Glutamatergic neuron (in vitro differentiated cells): ENCODE measurements around the gene UNCX. TPM values are rescaled to one million over a fixed set of nuclear protein-coding genes. Genes with fewer than 3 reads are reported as not detected.

ENCODE experiments used
- DNase-seq: peaks from one replicate; pipeline ENCODE4 v3.0.0; 2022
- H3K27ac Mint-ChIP-seq: one replicate; pipeline ENCODE4 v1.8.0; 2020; ENCODE audit warnings: mild to moderate bottlenecking, mixed read lengths, inconsistent platforms; ENCODE audit not compliant: unreplicated experiment
- H3K27me3 Mint-ChIP-seq: one replicate; pipeline ENCODE4 v1.8.0; 2020; ENCODE audit warnings: mild to moderate bottlenecking, moderate library complexity, mixed read lengths, inconsistent platforms; ENCODE audit not compliant: unreplicated experiment
- H3K36me3 Mint-ChIP-seq: one replicate; pipeline ENCODE4 v1.8.0; 2020; ENCODE audit warnings: mild to moderate bottlenecking, mixed read lengths, inconsistent platforms; ENCODE audit not compliant: unreplicated experiment
- H3K4me1 Mint-ChIP-seq: one replicate; pipeline ENCODE4 v1.8.0; 2020; ENCODE audit warnings: mild to moderate bottlenecking, low read depth, mixed read lengths, inconsistent platforms; ENCODE audit not compliant: unreplicated experiment
- H3K4me3 Mint-ChIP-seq: one replicate; pipeline ENCODE4 v1.8.0; 2020; ENCODE audit warnings: mild to moderate bottlenecking, mixed read lengths, inconsistent platforms; ENCODE audit not compliant: unreplicated experiment
- H3K9me3 Mint-ChIP-seq: one replicate; pipeline ENCODE4 v1.8.0; 2020; ENCODE audit warnings: mild to moderate bottlenecking, moderate library complexity, mixed read lengths, inconsistent platforms; ENCODE audit not compliant: unreplicated experiment
- CTCF ChIP-seq: fragments of 200-600 bp; sonication (generic); IDR thresholded peaks from one replicate; pipeline ENCODE4 v1.5.0; 2021; ENCODE audit not compliant: partially characterized antibody, unreplicated experiment
- total RNA-seq: library from RNA; stranded (reverse); fragmentation: NEBNext Ultra II Directional; extraction: Animal tissue kit (Norgen Biotek cat#: 25700); gene quantifications from one replicate; pipeline ENCODE4 v1.2.1, GENCODE V29; 2021; ENCODE audit not compliant: unreplicated experiment

UNCX gene
- total RNA-seq, 1 donor from 2014 or later = 106 TPM

GRCh38 chr7:1249731-1250130 is 17.1 kb downstream of the UNCX start:
- H3K9me3 Mint-ChIP-seq = peaks cover 8% of the 10 kb centered on the region
- peak; percentile 49 for DNase-seq
- no peak for TF ChIP-seq CTCF
- H3K27me3 Mint-ChIP-seq = peaks cover 10% of the 10 kb centered on the region
- H3K4me1 Mint-ChIP-seq = peaks cover 35% of the 10 kb centered on the region
- no peak overlapping the region for H3K4me3 Mint-ChIP-seq
- no peaks in the 10 kb centered on the region for H3K36me3 Mint-ChIP-seq
- no peak overlapping the region for H3K27ac Mint-ChIP-seq

- Mint-ChIP-seq H3K4me1 (peaks cover 28% of the 10 kb centered on the region), H3K27me3 (peaks cover 6% of the 10 kb centered on the region), H3K27ac (peak overlapping the region; percentile 22), H3K4me3 (no peak overlapping the region), H3K9me3 (peaks cover 8% of the 10 kb centered on the region), H3K36me3 (no peaks in the 10 kb centered on the region)
- peak; percentile 9 for DNase-seq
- TF ChIP-seq CTCF = no peak
Observed at GRCh38 chr7:1250901-1251300, 18.2 kb downstream of the UNCX start.

GRCh38 chr7:1251796-1252539 is 19.3 kb downstream of the UNCX start:
- peak; percentile 31 for DNase-seq
- Mint-ChIP-seq H3K4me1 (peaks cover 26% of the 10 kb centered on the region), H3K27ac (peak overlapping the region; percentile 48), H3K4me3 (no peak overlapping the region), H3K27me3 (peaks cover 3% of the 10 kb centered on the region), H3K9me3 (peaks cover 8% of the 10 kb centered on the region), H3K36me3 (no peaks in the 10 kb centered on the region)
- no peak for TF ChIP-seq CTCF

DNA sequence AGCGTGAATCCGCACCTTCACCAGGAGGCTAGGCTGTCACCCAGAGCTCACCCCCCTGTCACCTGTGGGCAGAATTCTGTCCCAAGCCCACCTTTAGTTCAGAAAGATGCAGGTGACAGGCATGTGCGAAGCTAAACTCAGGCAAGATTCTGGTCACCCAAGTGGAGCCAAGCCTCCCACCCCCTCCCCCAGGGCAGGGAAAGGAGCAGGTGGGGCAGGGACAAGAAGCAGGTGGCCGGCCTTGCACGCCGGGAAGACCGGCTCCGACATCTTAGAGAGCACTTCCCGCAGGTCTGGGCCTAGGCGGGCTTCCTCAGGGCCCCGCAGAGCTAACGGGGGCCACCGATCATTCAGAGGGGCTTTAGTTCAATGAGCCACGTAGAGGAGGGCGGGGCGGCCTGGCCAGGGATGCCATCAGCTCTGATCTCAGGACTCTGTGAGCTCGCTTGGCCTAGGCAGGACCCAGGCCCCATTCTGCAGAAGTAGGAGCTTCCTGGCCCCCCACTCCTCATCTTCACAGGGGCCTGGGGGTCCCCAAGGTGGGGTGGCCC is 19.9 kb downstream of the UNCX start:
- peak overlapping the region; percentile 48 for H3K27ac Mint-ChIP-seq
- no peak for TF ChIP-seq CTCF
- no peaks in the 10 kb centered on the region for H3K36me3 Mint-ChIP-seq
- no peak overlapping the region for H3K4me3 Mint-ChIP-seq
- peaks cover 3% of the 10 kb centered on the region for H3K27me3 Mint-ChIP-seq
- peaks cover 8% of the 10 kb centered on the region for H3K9me3 Mint-ChIP-seq
- peak; percentile 18 for DNase-seq
- peaks cover 26% of the 10 kb centered on the region for H3K4me1 Mint-ChIP-seq

GRCh38 chr7:1253681-1254181 is 21.1 kb downstream of the UNCX start:
- Mint-ChIP-seq H3K9me3 (peaks cover 8% of the 10 kb centered on the region), H3K4me3 (peak overlapping the region; percentile 23), H3K4me1 (peaks cover 19% of the 10 kb centered on the region), H3K27ac (no peak overlapping the region), H3K27me3 (peaks cover 3% of the 10 kb centered on the region), H3K36me3 (no peaks in the 10 kb centered on the region)
- peak; percentile 12 for DNase-seq
- no peak for TF ChIP-seq CTCF
